OCI-LY1 (cell line): ENCODE measurements around the gene KIN.

Source experiments
- EZH2 ChIP-seq: fragments of 200-600 bp; sonication (generic), shearing (Covaris generic); IDR thresholded peaks from 2 replicates; pipeline ENCODE4 v1.8.0; 2017; ENCODE audit warnings: borderline replicate concordance, mixed run types, mild to moderate bottlenecking, antibody characterized with exemption, low read length, moderate library complexity, mixed read lengths
- TF ChIP-seq, protein P1 (sequence below): fragments of 200-600 bp; sonication (generic), shearing (Covaris generic); IDR thresholded peaks from 2 replicates; pipeline ENCODE4 v1.5.1; 2017; ENCODE audit warnings: mild to moderate bottlenecking, antibody characterized with exemption, low read length, moderate library complexity, mixed read lengths

DNA sequence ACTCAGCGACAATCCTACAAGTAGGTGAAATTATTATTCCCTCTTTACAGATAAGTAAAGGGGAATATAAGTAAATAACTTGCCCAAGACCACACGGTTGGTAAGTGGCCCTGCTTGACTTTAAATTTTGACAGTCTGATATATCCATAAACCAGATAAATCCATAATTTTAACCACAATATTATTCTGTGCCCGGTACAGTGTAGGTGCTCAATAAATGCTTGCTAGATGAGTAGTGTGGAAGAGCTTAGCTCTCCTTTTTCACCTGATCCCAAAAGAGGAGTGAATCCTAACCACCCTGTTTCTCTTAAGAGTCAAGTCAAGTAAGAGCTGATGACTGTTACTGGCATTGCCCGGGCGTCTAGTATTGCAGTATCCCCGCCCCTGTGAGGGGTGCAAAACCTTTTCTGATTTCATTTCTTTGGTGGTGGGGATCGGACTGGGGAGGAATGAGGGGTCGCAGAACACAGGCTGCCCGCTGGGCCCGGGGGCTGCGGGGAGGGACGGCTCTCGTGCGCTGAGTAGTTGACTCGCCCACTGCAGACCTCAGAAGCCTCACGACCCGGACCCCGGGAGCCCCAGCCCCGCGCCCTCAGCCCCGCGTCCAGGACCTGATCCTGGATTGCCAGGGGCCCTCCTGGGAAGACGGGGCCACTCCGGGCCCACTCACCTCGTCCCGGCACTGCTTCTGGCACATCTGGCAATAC, 490 bp downstream of the KIN start:
- TF ChIP-seq, protein P1, sequence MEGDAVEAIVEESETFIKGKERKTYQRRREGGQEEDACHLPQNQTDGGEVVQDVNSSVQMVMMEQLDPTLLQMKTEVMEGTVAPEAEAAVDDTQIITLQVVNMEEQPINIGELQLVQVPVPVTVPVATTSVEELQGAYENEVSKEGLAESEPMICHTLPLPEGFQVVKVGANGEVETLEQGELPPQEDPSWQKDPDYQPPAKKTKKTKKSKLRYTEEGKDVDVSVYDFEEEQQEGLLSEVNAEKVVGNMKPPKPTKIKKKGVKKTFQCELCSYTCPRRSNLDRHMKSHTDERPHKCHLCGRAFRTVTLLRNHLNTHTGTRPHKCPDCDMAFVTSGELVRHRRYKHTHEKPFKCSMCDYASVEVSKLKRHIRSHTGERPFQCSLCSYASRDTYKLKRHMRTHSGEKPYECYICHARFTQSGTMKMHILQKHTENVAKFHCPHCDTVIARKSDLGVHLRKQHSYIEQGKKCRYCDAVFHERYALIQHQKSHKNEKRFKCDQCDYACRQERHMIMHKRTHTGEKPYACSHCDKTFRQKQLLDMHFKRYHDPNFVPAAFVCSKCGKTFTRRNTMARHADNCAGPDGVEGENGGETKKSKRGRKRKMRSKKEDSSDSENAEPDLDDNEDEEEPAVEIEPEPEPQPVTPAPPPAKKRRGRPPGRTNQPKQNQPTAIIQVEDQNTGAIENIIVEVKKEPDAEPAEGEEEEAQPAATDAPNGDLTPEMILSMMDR = no peak
- no peak for TF ChIP-seq EZH2
